Activated CD4-positive, alpha-beta memory T cell treated with anti-CD3 and anti-CD28 coated beads for 36 hours (primary cell): ENCODE measurements around the gene ZSCAN25. TPM values are rescaled to one million over a fixed set of nuclear protein-coding genes. Genes with fewer than 3 reads are reported as not detected.
"Not testable (repeated sequence)": the region's sequence is repeated elsewhere in the genome, so short reads cannot be mapped to it uniquely, and the experiment has no call there.

Source experiments
- CTCF ChIA-PET: fragments of 350-600 bp; sonication (Branson Sonifier 250); formaldehyde crosslinking; loops from one replicate; lab custom pipeline; 2021; ENCODE audit warnings: antibody characterized with exemption, inconsistent platforms; lab: Charles Lee
- POLR2A ChIA-PET: fragments of 350-600 bp; sonication (Branson Sonifier 250); formaldehyde crosslinking; loops from one replicate; lab custom pipeline; 2021; ENCODE audit warnings: antibody characterized with exemption; lab: Charles Lee
- DNase-seq: peaks from one replicate; pipeline ENCODE4 v3.0.0-alpha.2; 2020
- H3K27ac Mint-ChIP-seq: one replicate; pipeline ENCODE4 v1.8.0; 2021; ENCODE audit warnings: mixed read lengths
- H3K27me3 Mint-ChIP-seq: one replicate; pipeline ENCODE4 v1.8.0; 2021; ENCODE audit warnings: mixed read lengths
- H3K36me3 Mint-ChIP-seq: one replicate; pipeline ENCODE4 v1.8.0; 2021; ENCODE audit warnings: mixed read lengths
- H3K4me1 Mint-ChIP-seq: one replicate; pipeline ENCODE4 v1.8.0; 2021; ENCODE audit warnings: low read depth, mixed read lengths
- H3K4me3 Mint-ChIP-seq: one replicate; pipeline ENCODE4 v1.8.0; 2021; ENCODE audit warnings: mild to moderate bottlenecking, mixed read lengths
- H3K9me3 Mint-ChIP-seq: one replicate; pipeline ENCODE4 v1.8.0; 2021; ENCODE audit warnings: mixed read lengths
- intact Hi-C: fragments of 100-400 bp; cut with micrococcal nuclease; formaldehyde crosslinking; loops from one replicate; pipeline ENCODE4 v1.15.1; 2023
- total RNA-seq, 2 experiments: library from RNA; stranded (reverse); gene quantifications; one replicate each; pipeline ENCODE4 v1.2.3, GENCODE V29; 2021

Gene ZSCAN25
- total RNA-seq, 2 experiments from 2014 or later: 15.9 to 20.3 TPM

- intact Hi-C loops: loop anchor here (10.0 kb wide), 2 partner anchors 115 to 285 kb away; partner anchors contain the start of gene TRIM4
- POLR2A ChIA-PET: no interaction called here
- Mint-ChIP-seq H3K4me1 (peaks cover 32% of the 10 kb centered on the region), H3K36me3 (peaks cover 57% of the 10 kb centered on the region), H3K27me3 (no peaks in the 10 kb centered on the region), H3K4me3 (no peak overlapping the region), H3K9me3 (no peaks in the 10 kb centered on the region), H3K27ac (no peak overlapping the region)
- no peak for DNase-seq
- CTCF ChIA-PET: interaction anchor here (1.5 kb wide), 1 partner anchor 14 kb away, joined by 4 read pairs; no protein-coding TSS in a partner anchor
Measured at GRCh38 chr7:99629643-99630042, 12.9 kb downstream of the ZSCAN25 start.

DNA sequence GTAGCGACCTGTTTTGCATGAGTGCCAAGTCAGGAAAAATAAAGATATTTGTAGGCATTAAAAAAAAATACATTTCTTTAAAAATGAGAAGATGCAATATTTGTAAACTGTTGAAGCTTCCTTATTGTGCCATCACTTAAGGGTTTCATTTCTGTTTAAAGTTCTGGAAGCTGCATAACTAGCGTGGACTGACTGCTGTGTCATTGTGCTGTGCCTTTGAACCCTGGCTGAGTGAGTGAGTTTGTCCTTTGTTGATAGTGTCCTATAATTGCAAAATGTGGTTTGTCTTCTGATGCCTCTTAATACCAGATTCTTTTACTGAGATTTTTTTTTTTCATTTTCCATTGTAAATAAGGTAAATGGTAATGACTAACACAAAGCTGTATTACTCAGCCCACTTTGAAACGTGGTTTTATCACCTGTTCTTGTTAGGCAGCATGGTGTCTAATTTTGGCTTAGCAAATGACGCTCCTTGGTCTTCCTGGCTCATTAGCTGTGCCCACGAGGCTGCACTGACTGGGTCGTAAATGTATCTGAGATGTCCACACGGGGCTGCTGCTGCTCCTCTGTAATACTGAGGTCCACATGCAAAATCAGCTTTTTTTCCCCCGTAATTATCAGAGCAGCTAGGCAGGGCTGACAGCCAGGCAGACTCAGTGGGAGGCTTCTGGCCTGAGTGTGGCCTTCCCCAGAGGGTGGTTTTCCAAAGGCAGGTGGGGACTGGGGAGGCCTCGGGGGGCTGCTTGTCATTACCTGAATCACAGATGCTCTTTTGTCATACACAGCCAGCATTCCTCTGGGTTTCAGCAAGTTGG is 14.8 kb downstream of the ZSCAN25 start:
- ChIA-PET CTCF (interaction anchor here (0.6 to 1.8 kb wide), 5 partner anchors 15 to 495 kb away, joined by 3 to 6 read pairs (median 3); partner anchors contain the start of genes MBLAC1 and ZSCAN25), POLR2A (interaction anchor here (1.7 kb wide), 1 partner anchor 15 kb away, joined by 5 read pairs; the partner anchor contains the start of gene ZSCAN25)
- Mint-ChIP-seq H3K4me1 (peaks cover 22% of the 10 kb centered on the region), H3K4me3 (no peak overlapping the region), H3K9me3 (no peaks in the 10 kb centered on the region), H3K36me3 (peaks cover 44% of the 10 kb centered on the region), H3K27me3 (no peaks in the 10 kb centered on the region), H3K27ac (peak overlapping the region; percentile 72)
- intact Hi-C loops: loop anchor here (10.0 kb wide), 2 partner anchors 113 to 283 kb away; partner anchors contain the start of gene TRIM4
- peak; percentile 60 for DNase-seq

DNA sequence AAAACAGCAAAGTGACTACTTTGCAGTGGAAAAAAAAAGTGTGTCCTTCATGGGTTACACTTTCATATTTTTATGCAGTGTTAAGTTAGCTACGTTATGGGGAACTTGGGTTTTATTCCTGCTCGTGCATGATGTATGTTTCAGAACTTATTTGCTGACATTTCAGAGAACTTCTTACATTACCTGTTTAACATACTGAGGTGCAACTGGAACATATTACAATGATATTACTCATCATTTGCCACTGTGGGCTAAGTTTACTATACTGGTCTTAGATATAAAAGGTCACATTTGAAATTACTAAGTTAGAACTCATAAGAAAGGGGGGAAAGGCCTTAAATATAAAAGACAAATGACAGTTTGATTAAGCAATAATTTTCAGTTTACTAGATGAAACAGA is 20.7 kb downstream of the ZSCAN25 start:
- H3K9me3 Mint-ChIP-seq, CTCF ChIA-PET, POLR2A ChIA-PET, DNase-seq, H3K27me3 Mint-ChIP-seq, H3K4me3 Mint-ChIP-seq: not testable (repeated sequence)
- Mint-ChIP-seq H3K36me3 (peaks cover 15% of the 10 kb centered on the region), H3K27ac (peak overlapping the region; percentile 86), H3K4me1 (peaks cover 32% of the 10 kb centered on the region)
- intact Hi-C loops: loop anchor here (2.0 to 10.0 kb wide), 3 partner anchors 107 to 277 kb away; partner anchors contain the start of gene TRIM4

DNA sequence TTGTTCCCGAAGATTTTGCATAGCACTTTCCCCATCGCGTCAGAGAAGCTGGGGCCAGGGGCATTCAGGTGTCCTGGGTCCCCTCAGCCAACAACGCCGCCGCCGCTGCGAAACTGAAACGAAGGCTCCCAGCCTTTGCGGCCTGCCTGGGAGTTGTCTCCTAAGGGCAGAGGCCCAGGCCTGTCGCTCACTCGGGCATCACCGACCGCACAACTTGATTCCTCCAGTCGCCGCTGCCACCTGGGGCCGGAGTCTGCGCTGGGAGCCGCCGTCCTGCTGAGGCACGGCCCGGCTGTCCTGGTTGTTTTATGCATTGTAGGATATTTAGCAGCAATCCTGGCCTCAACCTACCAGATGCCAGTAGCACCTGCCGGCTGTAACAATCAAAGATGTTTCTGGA is 22.0 kb downstream of the ZSCAN25 start:
- no peaks in the 10 kb centered on the region for H3K9me3 Mint-ChIP-seq
- no peak for DNase-seq
- POLR2A ChIA-PET: no interaction called here
- intact Hi-C loops: loop anchor here (10.0 kb wide), 2 partner anchors 106 to 276 kb away; partner anchors contain the start of gene TRIM4
- no peak overlapping the region for H3K4me3 Mint-ChIP-seq
- H3K4me1 Mint-ChIP-seq: peaks cover 32% of the 10 kb centered on the region
- CTCF ChIA-PET: no interaction called here
- H3K27me3 Mint-ChIP-seq: no peaks in the 10 kb centered on the region
- peaks cover 14% of the 10 kb centered on the region for H3K36me3 Mint-ChIP-seq
- peak overlapping the region; percentile 86 for H3K27ac Mint-ChIP-seq

- H3K27ac Mint-ChIP-seq: no peak overlapping the region
- ChIA-PET POLR2A (no interaction called here), CTCF (no interaction called here)
- H3K4me1 Mint-ChIP-seq: peaks cover 32% of the 10 kb centered on the region
- H3K9me3 Mint-ChIP-seq: no peaks in the 10 kb centered on the region
- H3K4me3 Mint-ChIP-seq: no peak overlapping the region
- intact Hi-C loops: loop anchor here (10.0 kb wide), 2 partner anchors 106 to 276 kb away; partner anchors contain the start of gene TRIM4
- no peaks in the 10 kb centered on the region for H3K27me3 Mint-ChIP-seq
- H3K36me3 Mint-ChIP-seq: peaks cover 16% of the 10 kb centered on the region
- DNase-seq: no peak
Measured at GRCh38 chr7:99639267-99639666, 22.5 kb downstream of the ZSCAN25 start.

- intact Hi-C loops: no loop called here
- no peak for DNase-seq
- POLR2A ChIA-PET: no interaction called here
- Mint-ChIP-seq H3K9me3 (no peaks in the 10 kb centered on the region), H3K27ac (no peak overlapping the region), H3K36me3 (peaks cover 31% of the 10 kb centered on the region), H3K4me1 (peaks cover 26% of the 10 kb centered on the region), H3K27me3 (no peaks in the 10 kb centered on the region), H3K4me3 (no peak overlapping the region)
- CTCF ChIA-PET: no interaction called here
Measured at GRCh38 chr7:99642027-99642426, 25.3 kb downstream of the ZSCAN25 start.

DNA sequence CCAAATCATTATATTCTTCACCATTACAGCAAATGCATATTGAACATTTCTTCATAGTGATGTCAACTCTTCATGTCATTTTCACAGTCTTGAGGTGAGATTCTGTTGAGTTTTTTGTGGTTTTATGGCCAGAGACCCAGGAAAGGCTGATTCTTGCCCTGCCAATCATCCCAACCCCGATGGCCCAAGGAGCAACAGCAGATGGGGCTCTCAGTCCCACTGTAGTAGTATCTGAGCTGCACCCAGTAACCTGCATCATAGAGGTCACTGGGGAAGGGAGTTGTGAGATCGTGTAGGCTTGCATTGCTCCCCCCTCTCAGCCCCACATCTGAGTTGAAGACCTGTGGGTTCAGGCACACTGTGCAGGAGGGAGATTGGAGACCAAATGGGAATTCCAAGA is 26.7 kb downstream of the ZSCAN25 start:
- peaks cover 23% of the 10 kb centered on the region for H3K36me3 Mint-ChIP-seq

DNA sequence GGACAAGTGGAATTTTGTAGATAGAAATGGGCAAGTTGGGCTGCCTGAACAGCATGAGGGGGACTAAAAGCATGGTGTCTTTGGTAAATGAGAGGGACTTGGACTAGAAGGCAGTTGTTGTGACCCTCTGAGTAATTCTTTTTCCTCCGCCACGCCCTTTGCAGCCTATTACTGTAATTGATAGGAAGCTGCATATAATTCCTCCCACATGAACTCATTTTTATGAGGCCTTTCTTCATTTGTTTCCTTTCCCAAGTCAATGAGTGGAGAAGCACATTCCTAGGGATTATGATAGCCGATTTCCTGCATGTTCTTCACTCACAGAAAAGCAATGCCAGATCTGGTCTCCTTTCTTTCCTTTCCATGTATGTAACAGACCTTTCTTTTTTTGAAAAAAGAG is 27.7 kb downstream of the ZSCAN25 start:
- DNase-seq: no peak
- Mint-ChIP-seq H3K27me3 (no peaks in the 10 kb centered on the region), H3K4me1 (peaks cover 13% of the 10 kb centered on the region), H3K4me3 (no peak overlapping the region), H3K27ac (no peak overlapping the region), H3K9me3 (no peaks in the 10 kb centered on the region), H3K36me3 (peaks cover 21% of the 10 kb centered on the region)
- intact Hi-C loops: no loop called here
- POLR2A ChIA-PET: no interaction called here
- CTCF ChIA-PET: no interaction called here

More for the DNA sequence above, 26.7 kb downstream of the ZSCAN25 start:
- Mint-ChIP-seq H3K9me3 (no peaks in the 10 kb centered on the region), H3K4me1 (peaks cover 11% of the 10 kb centered on the region), H3K27me3 (no peaks in the 10 kb centered on the region), H3K4me3 (no peak overlapping the region), H3K27ac (no peak overlapping the region)
- intact Hi-C loops: no loop called here
- ChIA-PET POLR2A (no interaction called here), CTCF (no interaction called here)
- no peak for DNase-seq

- intact Hi-C loops: no loop called here
- H3K4me3 Mint-ChIP-seq: no peak overlapping the region
- peaks cover 13% of the 10 kb centered on the region for H3K4me1 Mint-ChIP-seq
- no peak overlapping the region for H3K27ac Mint-ChIP-seq
- H3K36me3 Mint-ChIP-seq: peaks cover 21% of the 10 kb centered on the region
- ChIA-PET POLR2A (no interaction called here), CTCF (no interaction called here)
- no peak for DNase-seq
- no peaks in the 10 kb centered on the region for H3K9me3 Mint-ChIP-seq
- no peaks in the 10 kb centered on the region for H3K27me3 Mint-ChIP-seq
Measured at GRCh38 chr7:99645590-99645989, 28.8 kb downstream of the ZSCAN25 start.

- CTCF ChIA-PET: no interaction called here
- Mint-ChIP-seq H3K4me3 (no peak overlapping the region), H3K36me3 (peaks cover 19% of the 10 kb centered on the region), H3K27ac (no peak overlapping the region), H3K27me3 (no peaks in the 10 kb centered on the region), H3K4me1 (peaks cover 5% of the 10 kb centered on the region), H3K9me3 (no peaks in the 10 kb centered on the region)
- DNase-seq: peak; percentile 21
- intact Hi-C loops: no loop called here
- POLR2A ChIA-PET: interaction anchor here (0.5 kb wide), 1 partner anchor 595 kb away, joined by 4 read pairs; no protein-coding TSS in a partner anchor
Measured at GRCh38 chr7:99648843-99649242, 32.1 kb downstream of the ZSCAN25 start.

DNA sequence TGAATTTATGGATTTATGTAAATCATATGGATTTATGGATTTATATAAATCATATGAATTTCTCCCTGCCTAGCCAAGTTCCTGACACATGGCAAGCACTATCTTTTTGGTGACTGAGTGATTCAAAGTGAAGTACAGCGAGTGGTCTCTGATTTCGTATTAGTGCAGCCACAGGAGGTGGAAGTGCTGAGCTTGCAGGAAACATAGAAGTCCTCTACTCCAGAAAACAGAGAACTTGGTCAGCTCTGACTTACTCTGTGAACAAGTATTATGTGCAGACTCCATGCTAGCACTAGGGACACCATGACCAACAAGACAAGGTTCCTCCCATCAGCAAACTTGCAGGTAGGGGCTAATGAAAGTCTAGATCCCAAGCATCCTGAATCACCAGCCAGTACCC is 34.5 kb downstream of the ZSCAN25 start:
- H3K27ac Mint-ChIP-seq: no peak overlapping the region
- ChIA-PET CTCF (no interaction called here), POLR2A (no interaction called here)
- H3K36me3 Mint-ChIP-seq: peaks cover 10% of the 10 kb centered on the region
- H3K27me3 Mint-ChIP-seq: no peaks in the 10 kb centered on the region
- H3K9me3 Mint-ChIP-seq: peaks cover 7% of the 10 kb centered on the region
- DNase-seq: no peak
- peaks cover 5% of the 10 kb centered on the region for H3K4me1 Mint-ChIP-seq
- intact Hi-C loops: no loop called here
- H3K4me3 Mint-ChIP-seq: no peak overlapping the region

- intact Hi-C loops: no loop called here
- H3K36me3 Mint-ChIP-seq: peaks cover 9% of the 10 kb centered on the region
- no peaks in the 10 kb centered on the region for H3K27me3 Mint-ChIP-seq
- peaks cover 5% of the 10 kb centered on the region for H3K4me1 Mint-ChIP-seq
- ChIA-PET POLR2A (no interaction called here), CTCF (no interaction called here)
- H3K9me3 Mint-ChIP-seq: peaks cover 7% of the 10 kb centered on the region
- H3K4me3 Mint-ChIP-seq: no peak overlapping the region
- no peak for DNase-seq
- no peak overlapping the region for H3K27ac Mint-ChIP-seq
Measured at GRCh38 chr7:99652671-99653070, 35.9 kb downstream of the ZSCAN25 start.
